Panc1 (cell line): Measurements from ENCODE around the gene MSANTD1. TPM values are rescaled to one million over a fixed set of nuclear protein-coding genes. Genes with fewer than 3 reads are reported as not detected.
A peak's percentile ranks its signal among the peaks of the same experiment; 100 is the strongest.

Experiments used
- ATAC-seq: fragments of 200-7000 bp; cut with Tn5 transposase; 2 replicates; pipeline ENCODE4 v1.9.1; 2020; ENCODE audit warnings: mild to moderate bottlenecking, moderate library complexity
- BruUV-seq: library from RNA; stranded (reverse); fragments of 400-500 nt; replicated peaks from 2 replicates; lab custom pipeline; 2021; lab: Mats Ljungman, UMichigan
- CTCF ChIA-PET: fragments of 300-600 bp; sonication (Branson Sonifier 250); formaldehyde crosslinking; loops from one replicate; lab custom pipeline; 2022; ENCODE audit warnings: antibody characterized with exemption; lab: Charles Lee
- POLR2A ChIA-PET: fragments of 300-600 bp; sonication (Branson Sonifier 250); formaldehyde crosslinking; loops from one replicate; lab custom pipeline; 2022; ENCODE audit warnings: antibody characterized with exemption; lab: Charles Lee
- DNase-seq: peaks from one replicate; pipeline ENCODE4 v3.0.0-alpha.2; 2010; ENCODE audit warnings: low read depth, low spot score
- H3K27ac ChIP-seq: 2 replicates; pipeline ENCODE4 v1.5.1; 2011; ENCODE audit warnings: mild to moderate bottlenecking, low read length, inconsistent platforms
- H3K27me3 ChIP-seq: fragments of 200-500 bp; sonication (Bioruptor generic); 2 replicates; pipeline ENCODE4 v1.6.0; 2014; ENCODE audit warnings: low read length, inconsistent platforms; ENCODE audit not compliant: control insufficient read depth, insufficient read depth
- H3K36me3 ChIP-seq: fragments of 200-500 bp; sonication (Bioruptor generic); 2 replicates; pipeline ENCODE4 v1.5.1; 2014; ENCODE audit warnings: inconsistent platforms, mild to moderate bottlenecking, low read length, moderate library complexity; ENCODE audit not compliant: control insufficient read depth, insufficient read depth
- H3K4me1 ChIP-seq: 2 replicates; pipeline ENCODE4 v1.5.1; 2011; ENCODE audit warnings: inconsistent platforms, mild to moderate bottlenecking, low read length, moderate library complexity; ENCODE audit not compliant: control insufficient read depth, insufficient read depth
- H3K4me3 ChIP-seq, 2 experiments: 2 replicates each; pipeline ENCODE4 v1.5.1; 2011 to 2012; ENCODE audit warnings: low read depth in 2 of 2, low read length in 2 of 2, mild to moderate bottlenecking in 2 of 2, inconsistent platforms in 1 of 2, moderate library complexity in 1 of 2
- H3K9me3 ChIP-seq: fragments of 200-500 bp; sonication (Bioruptor generic); 2 replicates; pipeline ENCODE4 v1.5.1; 2014; ENCODE audit warnings: low read depth, mild to moderate bottlenecking, inconsistent platforms, low read length, moderate library complexity; ENCODE audit not compliant: control insufficient read depth, insufficient read depth
- POLR2AphosphoS5 ChIP-seq: IDR thresholded peaks from 2 replicates; pipeline ENCODE4 v1.6.1; 2012; ENCODE audit warnings: mild to moderate bottlenecking, low read depth, low read length, moderate library complexity
- SIN3A ChIP-seq: IDR thresholded peaks from 2 replicates; pipeline ENCODE4 v1.6.1; 2012; ENCODE audit warnings: low read depth, mild to moderate bottlenecking, low read length, moderate library complexity, borderline replicate concordance; ENCODE audit not compliant: insufficient read depth
- TCF7L2 ChIP-seq: IDR thresholded peaks from 2 replicates; pipeline ENCODE4 v1.6.1; 2011; ENCODE audit warnings: mild to moderate bottlenecking, low read depth, low read length, inconsistent platforms
- in situ Hi-C: cut with HindIII; loops from 2 replicates; pipeline ENCODE4 v1.10.0; 2016; ENCODE audit warnings: low sequenced_read_pairs, low pct_unique_long_range_greater_than_20kb
- intact Hi-C: fragments of 100-400 bp; cut with micrococcal nuclease; formaldehyde crosslinking; loops from one replicate; pipeline ENCODE4 v1.10.0; 2022; ENCODE audit not compliant: unreplicated experiment
- total RNA-seq: library from RNA; stranded (reverse); gene quantifications from one replicate; pipeline ENCODE4 v1.2.1, GENCODE V29; 2021; ENCODE audit not compliant: unreplicated experiment
- TF ChIP-seq, protein P1 (sequence below): fragments of 450-650 bp; IDR thresholded peaks from 2 replicates; pipeline ENCODE4 v1.5.1; 2017; ENCODE audit warnings: mild to moderate bottlenecking
- TF ChIP-seq, protein P2 (sequence below), 2 experiments: IDR thresholded peaks; 2 replicates each; pipeline ENCODE4 v1.6.1; 2011 to 2012; ENCODE audit warnings: low read depth in 2 of 2, control low read depth in 1 of 2, low read length in 1 of 2, mild to moderate bottlenecking in 1 of 2, moderate library complexity in 1 of 2; ENCODE audit not compliant: insufficient read depth in 1 of 2

The MSANTD1 gene
- total RNA-seq, 1 experiment from 2014 or later, result 0.57 TPM

DNA sequence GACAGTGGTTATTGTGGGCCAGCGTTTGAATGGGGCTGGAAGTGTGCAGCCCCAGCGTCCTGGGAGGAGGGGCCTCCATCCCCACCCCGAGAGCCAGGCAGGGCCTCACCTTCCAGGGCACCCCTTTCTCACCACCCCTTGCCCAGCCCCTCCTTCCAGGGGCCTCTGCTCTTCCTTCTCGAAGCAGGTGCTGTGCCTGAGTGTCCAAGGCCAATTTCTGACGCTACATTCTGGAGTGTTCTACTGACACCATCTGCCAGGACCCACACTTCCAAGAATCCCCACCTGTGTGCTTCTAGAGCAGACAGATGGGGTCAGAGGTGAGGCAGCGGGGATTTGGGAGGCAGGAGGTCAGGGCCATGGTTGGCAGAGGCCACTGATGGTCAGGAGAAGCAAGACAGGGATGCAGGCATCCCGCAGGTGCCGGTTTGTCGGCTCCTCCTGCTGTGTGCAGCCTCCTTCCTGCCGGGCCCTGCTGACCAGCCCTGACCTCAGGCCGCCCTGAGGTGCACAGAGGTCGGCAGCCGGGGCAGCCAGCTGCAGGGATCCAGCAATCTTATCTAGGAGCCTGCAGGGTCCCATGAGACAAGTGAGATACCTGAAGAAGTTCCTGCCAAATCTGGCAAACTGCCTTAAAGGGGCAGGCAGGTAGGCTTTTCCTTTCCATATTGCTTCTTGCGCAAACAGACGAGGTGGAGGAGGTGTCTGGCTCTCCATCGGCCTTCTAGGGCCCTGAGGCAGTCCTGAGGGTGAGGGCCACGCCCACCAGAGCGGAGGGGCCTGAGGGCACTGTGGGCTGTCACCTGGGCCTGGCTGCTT lies 18.8 kb downstream of the MSANTD1 start:
- Histone ChIP-seq H3K4me3 (no peak overlapping the region), H3K4me1 (no peaks in the 10 kb centered on the region), H3K36me3 (no peaks in the 10 kb centered on the region), H3K27me3 (no peaks in the 10 kb centered on the region), H3K27ac (no peak overlapping the region), H3K9me3 (no peaks in the 10 kb centered on the region)
- intact Hi-C loops (no loop called here), in situ Hi-C loops (no loop called here)
- TF ChIP-seq, protein P1, sequence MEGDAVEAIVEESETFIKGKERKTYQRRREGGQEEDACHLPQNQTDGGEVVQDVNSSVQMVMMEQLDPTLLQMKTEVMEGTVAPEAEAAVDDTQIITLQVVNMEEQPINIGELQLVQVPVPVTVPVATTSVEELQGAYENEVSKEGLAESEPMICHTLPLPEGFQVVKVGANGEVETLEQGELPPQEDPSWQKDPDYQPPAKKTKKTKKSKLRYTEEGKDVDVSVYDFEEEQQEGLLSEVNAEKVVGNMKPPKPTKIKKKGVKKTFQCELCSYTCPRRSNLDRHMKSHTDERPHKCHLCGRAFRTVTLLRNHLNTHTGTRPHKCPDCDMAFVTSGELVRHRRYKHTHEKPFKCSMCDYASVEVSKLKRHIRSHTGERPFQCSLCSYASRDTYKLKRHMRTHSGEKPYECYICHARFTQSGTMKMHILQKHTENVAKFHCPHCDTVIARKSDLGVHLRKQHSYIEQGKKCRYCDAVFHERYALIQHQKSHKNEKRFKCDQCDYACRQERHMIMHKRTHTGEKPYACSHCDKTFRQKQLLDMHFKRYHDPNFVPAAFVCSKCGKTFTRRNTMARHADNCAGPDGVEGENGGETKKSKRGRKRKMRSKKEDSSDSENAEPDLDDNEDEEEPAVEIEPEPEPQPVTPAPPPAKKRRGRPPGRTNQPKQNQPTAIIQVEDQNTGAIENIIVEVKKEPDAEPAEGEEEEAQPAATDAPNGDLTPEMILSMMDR, result no peak
- no peak for TF ChIP-seq TCF7L2
- no peak for TF ChIP-seq SIN3A
- TF ChIP-seq POLR2AphosphoS5, result no peak
- TF ChIP-seq, protein P2, sequence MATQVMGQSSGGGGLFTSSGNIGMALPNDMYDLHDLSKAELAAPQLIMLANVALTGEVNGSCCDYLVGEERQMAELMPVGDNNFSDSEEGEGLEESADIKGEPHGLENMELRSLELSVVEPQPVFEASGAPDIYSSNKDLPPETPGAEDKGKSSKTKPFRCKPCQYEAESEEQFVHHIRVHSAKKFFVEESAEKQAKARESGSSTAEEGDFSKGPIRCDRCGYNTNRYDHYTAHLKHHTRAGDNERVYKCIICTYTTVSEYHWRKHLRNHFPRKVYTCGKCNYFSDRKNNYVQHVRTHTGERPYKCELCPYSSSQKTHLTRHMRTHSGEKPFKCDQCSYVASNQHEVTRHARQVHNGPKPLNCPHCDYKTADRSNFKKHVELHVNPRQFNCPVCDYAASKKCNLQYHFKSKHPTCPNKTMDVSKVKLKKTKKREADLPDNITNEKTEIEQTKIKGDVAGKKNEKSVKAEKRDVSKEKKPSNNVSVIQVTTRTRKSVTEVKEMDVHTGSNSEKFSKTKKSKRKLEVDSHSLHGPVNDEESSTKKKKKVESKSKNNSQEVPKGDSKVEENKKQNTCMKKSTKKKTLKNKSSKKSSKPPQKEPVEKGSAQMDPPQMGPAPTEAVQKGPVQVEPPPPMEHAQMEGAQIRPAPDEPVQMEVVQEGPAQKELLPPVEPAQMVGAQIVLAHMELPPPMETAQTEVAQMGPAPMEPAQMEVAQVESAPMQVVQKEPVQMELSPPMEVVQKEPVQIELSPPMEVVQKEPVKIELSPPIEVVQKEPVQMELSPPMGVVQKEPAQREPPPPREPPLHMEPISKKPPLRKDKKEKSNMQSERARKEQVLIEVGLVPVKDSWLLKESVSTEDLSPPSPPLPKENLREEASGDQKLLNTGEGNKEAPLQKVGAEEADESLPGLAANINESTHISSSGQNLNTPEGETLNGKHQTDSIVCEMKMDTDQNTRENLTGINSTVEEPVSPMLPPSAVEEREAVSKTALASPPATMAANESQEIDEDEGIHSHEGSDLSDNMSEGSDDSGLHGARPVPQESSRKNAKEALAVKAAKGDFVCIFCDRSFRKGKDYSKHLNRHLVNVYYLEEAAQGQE (IDR thresholded peaks at IDR 0.05; ENCODE audit: insufficient read depth in 1 of 2, low read depth in 2 of 2, low read length in 1 of 2), result no peak
- DNase-seq, result no peak
- POLR2A ChIA-PET, result no interaction called here
- BruUV-seq, result no TSS peak
- no peak for ATAC-seq
- CTCF ChIA-PET, result no interaction called here

DNA sequence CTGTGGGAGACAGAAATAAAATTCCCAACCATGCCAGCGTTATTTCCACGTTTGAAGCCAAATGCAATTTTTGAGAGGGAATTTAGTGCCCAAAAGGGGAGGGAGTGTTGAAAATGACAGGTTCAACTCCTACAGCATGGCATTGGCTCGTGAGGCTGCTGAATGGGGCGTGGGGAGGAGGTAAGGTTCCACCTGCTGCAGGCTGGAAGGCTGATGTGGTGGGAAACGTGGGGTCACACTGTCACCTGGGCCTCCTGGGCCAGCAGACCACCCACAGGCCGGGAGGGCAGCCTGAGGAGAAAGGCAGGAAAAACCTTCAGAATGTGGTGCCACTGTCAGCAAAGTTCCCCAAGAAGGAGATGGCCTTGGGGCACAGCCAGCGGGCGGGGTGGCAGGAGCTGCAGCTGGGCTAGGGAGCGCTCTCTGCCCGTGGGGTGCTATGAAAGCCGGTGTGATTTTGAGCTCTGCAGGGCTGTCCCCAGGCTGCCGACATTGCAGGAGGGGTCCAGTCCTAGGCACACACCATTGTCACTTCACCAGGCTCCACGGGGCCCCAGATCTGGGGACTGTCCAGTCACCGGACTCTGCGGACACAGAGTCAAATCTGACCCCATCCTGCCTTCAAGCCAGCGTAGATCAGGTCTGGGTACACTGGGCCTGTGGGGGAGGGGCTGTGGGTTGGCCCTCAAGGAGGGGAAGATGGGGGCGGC lies 19.6 kb downstream of the MSANTD1 start:
- DNase-seq (no peak), ATAC-seq (peak; percentile 49)
- intact Hi-C loops (no loop called here), in situ Hi-C loops (no loop called here)
- no peaks in the 10 kb centered on the region for H3K27me3 ChIP-seq
- BruUV-seq, result no TSS peak
- ChIA-PET POLR2A (no interaction called here), CTCF (no interaction called here)
- H3K4me1 ChIP-seq, result no peaks in the 10 kb centered on the region
- H3K36me3 ChIP-seq, result no peaks in the 10 kb centered on the region
- H3K9me3 ChIP-seq, result no peaks in the 10 kb centered on the region
- TF ChIP-seq SIN3A (no peak), POLR2AphosphoS5 (no peak), TCF7L2 (no peak)
- TF ChIP-seq, protein P2 (IDR thresholded peaks at IDR 0.05; ENCODE audit: insufficient read depth in 1 of 2, low read depth in 2 of 2, low read length in 1 of 2), result no peak
- TF ChIP-seq, protein P1, result no peak
- H3K27ac ChIP-seq, result no peak overlapping the region
- H3K4me3 ChIP-seq, result no peak overlapping the region
